GM23338 (cell line): ENCODE measurements around the gene TNFAIP3. TPM values are rescaled to one million over a fixed set of nuclear protein-coding genes. Genes with fewer than 3 reads are reported as not detected.

Experiments used
- ATAC-seq: fragments of 200-7000 bp; cut with Tn5 transposase; 3 replicates; pipeline ENCODE4 v1.9.1; 2020
- DNase-seq: peaks from one replicate; pipeline ENCODE4 v3.0.0-alpha.2; 2015; ENCODE audit warnings: low spot score
- H2AFZ ChIP-seq: fragments of 200-600 bp; sonication (generic); 2 replicates; pipeline ENCODE4 v1.8.0; 2016; ENCODE audit warnings: antibody characterized with exemption, mild to moderate bottlenecking, moderate library complexity
- H3F3A ChIP-seq: fragments of 200-600 bp; sonication (generic); replicated peaks from 2 replicates; pipeline ENCODE4 v1.8.0; 2017; ENCODE audit warnings: antibody characterized with exemption, mixed run types, low read depth
- H3K27ac ChIP-seq: fragments of 200-600 bp; sonication (generic); 2 replicates; pipeline ENCODE4 v1.6.1; 2016; ENCODE audit warnings: low read depth
- H3K27me3 ChIP-seq: fragments of 200-600 bp; sonication (generic); 2 replicates; pipeline ENCODE4 v1.8.0; 2016; ENCODE audit warnings: mild to moderate bottlenecking, mixed run types, moderate library complexity; ENCODE audit not compliant: insufficient read depth
- H3K36me3 ChIP-seq: fragments of 200-600 bp; sonication (generic); 2 replicates; pipeline ENCODE4 v1.8.0; 2016; ENCODE audit warnings: mild to moderate bottlenecking; ENCODE audit not compliant: insufficient read depth
- H3K4me1 ChIP-seq: fragments of 200-600 bp; sonication (generic); 2 replicates; pipeline ENCODE4 v1.8.0; 2016; ENCODE audit warnings: mild to moderate bottlenecking, moderate library complexity; ENCODE audit not compliant: insufficient read depth
- H3K4me2 ChIP-seq: fragments of 200-600 bp; sonication (generic); 2 replicates; pipeline ENCODE4 v1.7.1; 2017; ENCODE audit warnings: mixed run types
- H3K4me3 ChIP-seq: fragments of 200-600 bp; sonication (generic); 2 replicates; pipeline ENCODE4 v1.6.1; 2016; ENCODE audit warnings: mixed run types
- H3K79me2 ChIP-seq: fragments of 200-600 bp; sonication (generic); replicated peaks from 2 replicates; pipeline ENCODE4 v1.8.0; 2017; ENCODE audit warnings: mild to moderate bottlenecking; ENCODE audit not compliant: insufficient read depth
- H3K9me2 ChIP-seq: fragments of 200-600 bp; sonication (generic); 2 replicates; pipeline ENCODE4 v1.8.0; 2017; ENCODE audit not compliant: insufficient read depth
- H4K20me1 ChIP-seq: fragments of 200-600 bp; sonication (generic); replicated peaks from 2 replicates; pipeline ENCODE4 v1.8.0; 2017; ENCODE audit warnings: mild to moderate bottlenecking; ENCODE audit not compliant: insufficient read depth
- H3K27ac Mint-ChIP-seq: 2 replicates; pipeline ENCODE4 v1.8.0; 2020; ENCODE audit warnings: inconsistent platforms, mild to moderate bottlenecking, moderate library complexity, mixed read lengths
- H3K27me3 Mint-ChIP-seq: 3 replicates; pipeline ENCODE4 v1.8.0; 2022; ENCODE audit warnings: low read depth, mild to moderate bottlenecking, moderate library complexity, mixed read lengths, inconsistent platforms; ENCODE audit not compliant: insufficient read depth, poor library complexity
- H3K36me3 Mint-ChIP-seq: 3 replicates; pipeline ENCODE4 v1.8.0; 2021; ENCODE audit warnings: low read depth, mild to moderate bottlenecking, inconsistent platforms, moderate library complexity, mixed read lengths
- H3K4me1 Mint-ChIP-seq: 3 replicates; pipeline ENCODE4 v1.8.0; 2020; ENCODE audit warnings: mild to moderate bottlenecking, inconsistent platforms, mixed read lengths
- H3K4me3 Mint-ChIP-seq: 3 replicates; pipeline ENCODE4 v1.8.0; 2021; ENCODE audit warnings: moderate library complexity, mild to moderate bottlenecking, inconsistent platforms, mixed read lengths
- H3K9me3 Mint-ChIP-seq: 3 replicates; pipeline ENCODE4 v1.8.0; 2020; ENCODE audit warnings: moderate library complexity, mild to moderate bottlenecking, inconsistent platforms, mixed read lengths
- CREB1 ChIP-seq: fragments of 250-450 bp; sonication (Bioruptor Pico); IDR thresholded peaks from 2 replicates; pipeline ENCODE4 v1.5.0; 2020; ENCODE audit warnings: low read depth, mild to moderate bottlenecking, moderate library complexity
- CTCF ChIP-seq, 2 experiments: fragments of 200-600 bp in 1 of 2; sonication (generic) in 1 of 2; conservative IDR thresholded peaks; 2 replicates each; pipeline versions ENCODE4 v1.5.1 to v1.6.1; 2016 to 2017; ENCODE audit warnings: antibody characterized with exemption in 2 of 2, low read depth in 2 of 2, mild to moderate bottlenecking in 2 of 2, moderate library complexity in 1 of 2
- EZH2phosphoT487 ChIP-seq: fragments of 200-600 bp; sonication (generic); IDR thresholded peaks from one replicate; pipeline ENCODE4 v1.8.1; 2018; ENCODE audit warnings: antibody characterized with exemption; ENCODE audit not compliant: unreplicated experiment
- JUNB ChIP-seq: IDR thresholded peaks from one replicate; pipeline ENCODE4 v1.6.1; 2016; ENCODE audit warnings: antibody characterized with exemption; ENCODE audit not compliant: unreplicated experiment
- NANOG ChIP-seq: IDR thresholded peaks from 2 replicates; pipeline ENCODE4 v1.6.1; 2016; ENCODE audit warnings: antibody characterized with exemption, borderline replicate concordance
- POLR2AphosphoS5 ChIP-seq: IDR thresholded peaks from 2 replicates; pipeline ENCODE4 v1.6.1; 2016; ENCODE audit warnings: antibody characterized with exemption, low read depth
- STAT1 ChIP-seq: IDR thresholded peaks from one replicate; pipeline ENCODE4 v1.6.1; 2016; ENCODE audit warnings: antibody characterized with exemption; ENCODE audit not compliant: unreplicated experiment
- ZNF114 ChIP-seq: fragments of 250-450 bp; sonication (Bioruptor Pico); IDR thresholded peaks from 2 replicates; pipeline ENCODE4 v1.5.0; 2020; ENCODE audit warnings: mild to moderate bottlenecking, moderate library complexity
- ZNF331 ChIP-seq: fragments of 250-450 bp; sonication (Bioruptor Pico); IDR thresholded peaks from 2 replicates; pipeline ENCODE4 v1.5.0; 2020; ENCODE audit warnings: low read depth, mild to moderate bottlenecking, moderate library complexity
- polyA plus RNA-seq: library from polyadenylated mRNA; unstranded; fragments of >200 nt; fragmentation: Nextera tagmentation; extraction: Ambion mirVana; gene quantifications from 2 replicates; pipeline ENCODE4 v1.2.1, GENCODE V29; 2016
- total RNA-seq: library from RNA; depleted of rRNA; stranded (reverse); fragments of >200 nt; shearing (Covaris generic); gene quantifications from 2 replicates; pipeline ENCODE4 v1.2.3, GENCODE V29; 2014

The TNFAIP3 gene
- total and polyA plus RNA-seq, 2 experiments from 2014 or later = 2.1 to 2.3 TPM

DNA sequence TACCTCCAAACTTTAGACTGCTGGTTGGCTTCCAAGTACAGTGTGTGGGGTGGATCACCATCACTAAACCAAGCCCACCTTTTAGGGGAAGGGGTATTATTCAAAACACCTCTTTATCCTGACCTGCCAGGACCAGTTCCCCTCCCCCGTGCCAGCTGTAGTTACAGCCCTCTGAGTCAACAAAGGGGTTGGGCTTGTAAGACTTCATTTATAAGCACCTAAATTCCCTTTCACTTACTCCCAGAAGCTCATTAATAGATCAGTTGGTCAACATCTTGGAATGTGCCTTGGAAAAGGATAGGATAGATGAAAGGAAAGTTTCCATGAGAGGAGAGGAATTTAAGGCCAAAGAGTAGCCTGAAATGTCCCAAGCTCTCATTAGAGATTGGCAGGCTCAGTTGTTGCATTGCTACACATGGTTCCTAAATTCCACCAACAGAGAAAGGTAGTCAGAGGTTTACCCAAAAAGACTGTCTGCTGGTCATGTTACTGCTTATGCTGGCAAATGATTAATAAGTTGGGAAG lies 59.2 kb downstream of the TNFAIP3 start:
- no peak overlapping the region for H3K4me3 Mint-ChIP-seq
- no peaks in the 10 kb centered on the region for H3K9me3 Mint-ChIP-seq
- no peaks in the 10 kb centered on the region for H3K79me2 ChIP-seq
- no peaks in the 10 kb centered on the region for H3K36me3 ChIP-seq
- H4K20me1 ChIP-seq = no peaks in the 10 kb centered on the region
- peak overlapping the region; percentile 50 for H3K4me2 ChIP-seq
- peak; percentile 87 for DNase-seq
- peaks cover 20% of the 10 kb centered on the region for H3K4me1 ChIP-seq
- peaks cover 15% of the 10 kb centered on the region for H3K27me3 Mint-ChIP-seq
- H3K4me1 Mint-ChIP-seq = peaks cover 36% of the 10 kb centered on the region
- no peaks in the 10 kb centered on the region for H3F3A ChIP-seq
- H3K27me3 ChIP-seq = no peaks in the 10 kb centered on the region
- peak; percentile 84 for ATAC-seq
- H3K36me3 Mint-ChIP-seq = no peaks in the 10 kb centered on the region
- TF ChIP-seq STAT1 (no peak), CREB1 (no peak), EZH2phosphoT487 (no peak)
- no peak overlapping the region for H3K27ac ChIP-seq
- no peak overlapping the region; the same call in 1 of the 2 replicates for H2AFZ ChIP-seq
- H3K4me3 ChIP-seq = peak overlapping the region; percentile 19; the same call in 1 of the 2 replicates
- H3K9me2 ChIP-seq = no peaks in the 10 kb centered on the region
- peak overlapping the region; percentile 83; the same call in 1 of the 2 replicates for H3K27ac Mint-ChIP-seq

DNA sequence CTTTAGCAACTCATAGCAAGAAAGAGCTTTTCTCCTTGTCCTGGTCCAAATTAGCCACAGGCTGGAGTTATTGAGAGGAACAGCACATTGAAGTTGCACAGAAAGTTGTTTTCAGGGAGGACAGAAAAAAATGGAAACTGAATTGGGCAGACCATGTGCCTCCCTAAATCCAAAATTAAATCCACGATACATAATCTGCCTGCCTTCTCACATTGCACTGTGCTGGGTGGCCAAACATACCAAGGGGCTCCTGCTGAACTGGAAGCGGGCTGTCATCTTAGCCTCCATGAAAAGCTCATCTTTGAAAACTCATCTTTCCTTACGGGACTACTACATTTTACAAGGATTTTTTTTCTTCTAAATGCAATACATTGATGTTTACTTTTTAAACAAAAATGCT lies 59.9 kb downstream of the TNFAIP3 start:
- TF ChIP-seq ZNF114 (CRISPR knock-in tag) (no peak), ZNF331 (CRISPR knock-in tag) (no peak), EZH2phosphoT487 (no peak), POLR2AphosphoS5 (no peak), NANOG (no peak), JUNB (no peak)
- no peak overlapping the region for H3K27ac Mint-ChIP-seq
- no peaks in the 10 kb centered on the region for H3K9me2 ChIP-seq
- no peak overlapping the region; the same call in 2 of the 3 replicates for H3K4me3 Mint-ChIP-seq
- no peaks in the 10 kb centered on the region for H3K79me2 ChIP-seq
- H3K36me3 Mint-ChIP-seq = no peaks in the 10 kb centered on the region
- no peaks in the 10 kb centered on the region for H3K36me3 ChIP-seq
- no peaks in the 10 kb centered on the region for H3K9me3 Mint-ChIP-seq
- peak overlapping the region; percentile 18; the same call in 1 of the 2 replicates for H3K4me2 ChIP-seq
- H3K27me3 Mint-ChIP-seq = peaks cover 15% of the 10 kb centered on the region
- H3K4me1 ChIP-seq = peaks cover 20% of the 10 kb centered on the region
- H3K27me3 ChIP-seq = no peaks in the 10 kb centered on the region
- no peak for ATAC-seq
- no peaks in the 10 kb centered on the region for H4K20me1 ChIP-seq
- peaks cover 36% of the 10 kb centered on the region for H3K4me1 Mint-ChIP-seq
- no peak overlapping the region for H3K4me3 ChIP-seq
- no peaks in the 10 kb centered on the region for H3F3A ChIP-seq
- DNase-seq = no peak
- no peak overlapping the region for H3K27ac ChIP-seq
- no peak overlapping the region for H2AFZ ChIP-seq

- Mint-ChIP-seq H3K4me1 (peaks cover 36% of the 10 kb centered on the region), H3K4me3 (no peak overlapping the region)
- no peak overlapping the region for H2AFZ ChIP-seq
Observed at GRCh38 chr6:137927777-137928218, 60.7 kb downstream of the TNFAIP3 start.

More at GRCh38 chr6:137927777-137928218, 60.7 kb downstream of the TNFAIP3 start:
- H3K9me3 Mint-ChIP-seq = no peaks in the 10 kb centered on the region
- no peaks in the 10 kb centered on the region for H4K20me1 ChIP-seq
- H3K9me2 ChIP-seq = no peaks in the 10 kb centered on the region
- H3K36me3 Mint-ChIP-seq = no peaks in the 10 kb centered on the region
- ATAC-seq = no peak
- H3F3A ChIP-seq = no peaks in the 10 kb centered on the region
- H3K27me3 ChIP-seq = no peaks in the 10 kb centered on the region
- DNase-seq = no peak
- no peaks in the 10 kb centered on the region for H3K36me3 ChIP-seq
- peaks cover 20% of the 10 kb centered on the region for H3K4me1 ChIP-seq
- no peak overlapping the region for H3K27ac ChIP-seq
- TF ChIP-seq JUNB = no peak
- peak in 1 of 2 experiments; percentile 25; a peak in 1 of 4 replicates for TF ChIP-seq CTCF (conservative IDR thresholded peaks at IDR 0.05; ENCODE audit: low read depth in 2 of 2)
- TF ChIP-seq NANOG = no peak
- no peak overlapping the region for H3K4me3 ChIP-seq
- H3K27ac Mint-ChIP-seq = no peak overlapping the region
- peaks cover 15% of the 10 kb centered on the region for H3K27me3 Mint-ChIP-seq
- no peaks in the 10 kb centered on the region for H3K79me2 ChIP-seq
- H3K4me2 ChIP-seq = no peak overlapping the region
